Prostate gland (tissue), 2 donors: ENCODE results near the gene VAV2.

ENCODE experiments used
- CTCF ChIP-seq, 4 experiments: fragments of 200-600 bp in 2 of 4; fragments of 450-650 bp in 2 of 4; sonication (generic) in 2 of 4; IDR thresholded peaks; 1 replicate in 3 of 4; 2 replicates in 1 of 4; pipeline ENCODE4 v1.5.1; 2016 to 2019; ENCODE audit warnings: antibody characterized with exemption in 4 of 4, mild to moderate bottlenecking in 2 of 4, moderate library complexity in 2 of 4
- POLR2A ChIP-seq: fragments of 450-650 bp; IDR thresholded peaks from one replicate; pipeline ENCODE4 v1.6.1; 2016; ENCODE audit warnings: antibody characterized with exemption, mild to moderate bottlenecking
- POLR2AphosphoS5 ChIP-seq: sonication (generic); formaldehyde crosslinking; IDR thresholded peaks from one replicate; pipeline ENCODE4 v1.6.1; 2017; ENCODE audit warnings: antibody characterized with exemption

GRCh38 chr9:133811471-133811870 is 180.7 kb downstream of the VAV2 start:
- TF ChIP-seq CTCF (IDR thresholded peaks at IDR 0.05) = no peak
- no peak for TF ChIP-seq POLR2A
- TF ChIP-seq POLR2AphosphoS5 = no peak
